ENCODE data around the gene DIAPH2. TPM values are rescaled to one million over a fixed set of nuclear protein-coding genes. Genes with fewer than 3 reads are reported as not detected.

Gene DIAPH2
- total and polyA plus RNA-seq, 2 experiments from 2014 or later, result 16.2 to 56.6 TPM

DNA sequence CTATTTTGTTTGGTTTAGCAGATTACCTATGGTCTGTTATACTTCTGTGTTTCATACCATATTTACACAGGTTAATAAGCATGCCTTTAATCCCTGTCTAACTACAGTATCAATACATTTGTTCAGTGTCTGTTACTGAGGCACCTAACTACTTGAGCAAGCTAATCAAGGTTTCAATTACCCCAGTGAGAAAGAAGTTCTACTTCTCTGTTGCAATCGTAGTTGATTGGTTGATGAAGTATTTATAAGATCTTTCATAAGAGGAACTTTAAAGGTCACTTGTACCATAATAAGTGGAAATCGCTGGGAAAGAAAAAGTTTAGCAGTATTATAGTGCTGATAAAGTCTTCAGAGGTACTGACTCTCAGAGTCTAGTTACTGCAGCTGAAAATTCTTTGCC is 689.6 kb downstream of the DIAPH2 start:
- Histone ChIP-seq H3K4me2 (no peak overlapping the region), H3K4me1 (ENCODE audit: insufficient read depth) (peaks cover 23% of the 10 kb centered on the region), H3K27ac (ENCODE audit: low read depth) (no peak overlapping the region), H4K20me1 (replicated peaks; ENCODE audit: insufficient read depth) (no peaks in the 10 kb centered on the region), H3K9me2 (ENCODE audit: insufficient read depth) (no peaks in the 10 kb centered on the region), H3K79me2 (replicated peaks; ENCODE audit: insufficient read depth) (no peaks in the 10 kb centered on the region), H3K36me3 (ENCODE audit: insufficient read depth) (no peaks in the 10 kb centered on the region; the same call in 1 of the 2 replicates), H3K4me3 (no peak overlapping the region), H3K27me3 (ENCODE audit: insufficient read depth) (no peaks in the 10 kb centered on the region), H3F3A (replicated peaks; ENCODE audit: low read depth) (no peaks in the 10 kb centered on the region), H2AFZ (no peak overlapping the region)
- Mint-ChIP-seq H3K36me3 (ENCODE audit: low read depth) (peaks cover 12% of the 10 kb centered on the region; the same call in 2 of the 3 replicates), H3K27me3 (ENCODE audit: insufficient read depth, low read depth, poor library complexity) (no peaks in the 10 kb centered on the region), H3K4me1 (peaks cover 22% of the 10 kb centered on the region), H3K9me3 (no peaks in the 10 kb centered on the region), H3K4me3 (no peak overlapping the region), H3K27ac (no peak overlapping the region; the same call in 1 of the 2 replicates)
- DNase-seq (ENCODE audit: low spot score), result no peak
- TF ChIP-seq CREB1 (CRISPR knock-in tag; IDR thresholded peaks at IDR 0.05; ENCODE audit: low read depth) (no peak), CTCF (conservative IDR thresholded peaks at IDR 0.05; ENCODE audit: low read depth in 2 of 2) (no peak), NANOG (IDR thresholded peaks at IDR 0.05; ENCODE audit: borderline replicate concordance) (no peak), EZH2 (IDR thresholded peaks at IDR 0.05; ENCODE audit: low read depth, unreplicated experiment) (no peak), STAT1 (IDR thresholded peaks at IDR 0.05; ENCODE audit: unreplicated experiment) (no peak), JUNB (IDR thresholded peaks at IDR 0.05; ENCODE audit: unreplicated experiment) (no peak), ETS1 (IDR thresholded peaks at IDR 0.05) (no peak), EZH2phosphoT487 (IDR thresholded peaks at IDR 0.05; ENCODE audit: unreplicated experiment) (no peak), ZNF462 (CRISPR knock-in tag; IDR thresholded peaks at IDR 0.05) (no peak), ZNF331 (CRISPR knock-in tag; IDR thresholded peaks at IDR 0.05; ENCODE audit: low read depth) (no peak), REST (IDR thresholded peaks at IDR 0.05; ENCODE audit: unreplicated experiment) (no peak), ZNF114 (CRISPR knock-in tag; IDR thresholded peaks at IDR 0.05) (no peak)
- no peak for ATAC-seq

All from GM23338 (cell line).